NCI-H146 (cell line): ENCODE data around the gene SMG1.
A peak's percentile ranks its signal among the peaks of the same experiment; 100 is the strongest.

Source experiments
- DNase-seq: peaks from one replicate; lab custom pipeline; 2025; lab: John Stamatoyannopoulos, UW

SMG1 gene

GRCh38 chr16:18842565-18842964 is 83.6 kb downstream of the SMG1 start:
- no peak for DNase-seq

DNA sequence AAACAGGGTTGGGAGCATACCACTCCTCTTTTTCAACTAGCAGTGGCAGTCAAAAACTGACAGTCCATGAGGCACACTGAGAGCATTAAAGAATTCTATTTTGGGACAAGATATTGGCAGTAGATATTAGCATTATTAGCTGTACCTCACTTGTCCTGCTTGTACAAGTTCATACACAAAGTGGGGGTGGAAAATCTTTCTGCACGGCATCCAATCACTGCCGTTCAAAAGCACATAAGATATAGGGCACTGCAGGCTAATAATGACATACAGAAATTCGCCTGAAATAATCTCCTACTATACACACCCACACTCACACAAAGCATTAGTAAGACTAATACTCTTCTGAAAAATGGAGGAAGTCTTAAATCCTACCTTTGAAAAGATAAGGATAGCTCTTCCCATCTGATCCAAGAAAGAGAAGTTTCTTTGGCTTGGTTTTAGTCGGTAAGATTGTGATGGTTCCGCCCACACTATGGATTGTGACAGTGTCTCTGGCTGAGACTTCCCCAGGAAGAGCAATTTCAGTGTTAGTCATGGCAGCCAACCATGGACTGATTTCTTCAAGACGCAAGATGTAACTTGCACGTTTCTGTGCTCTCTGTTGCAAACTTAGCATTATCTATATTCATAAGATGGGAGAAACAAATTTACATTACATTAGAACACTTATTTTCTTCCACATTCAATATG is 84.2 kb downstream of the SMG1 start:
- no peak for DNase-seq

DNA sequence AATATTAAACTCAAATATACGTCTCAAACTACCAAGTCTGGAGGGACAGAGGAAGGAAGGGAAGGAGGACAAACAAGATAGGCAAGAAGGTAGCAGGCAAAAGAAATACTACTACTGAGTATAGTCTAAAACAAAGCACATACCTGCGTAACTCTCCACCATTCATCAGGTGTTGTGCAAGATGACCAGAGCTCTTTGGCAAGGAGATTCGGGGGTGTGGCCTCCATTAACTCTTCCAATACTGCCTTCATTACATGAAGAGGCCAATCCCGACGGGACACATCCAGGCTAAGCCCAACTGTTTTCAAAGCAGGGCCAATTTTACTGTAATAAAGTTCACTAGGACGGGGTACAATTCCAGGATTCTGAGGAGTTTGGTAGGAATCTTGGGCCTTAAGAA is 86.7 kb downstream of the SMG1 start:
- no peak for DNase-seq

GRCh38 chr16:18836702-18837101 is 89.5 kb downstream of the SMG1 start:
- no peak for DNase-seq

DNA sequence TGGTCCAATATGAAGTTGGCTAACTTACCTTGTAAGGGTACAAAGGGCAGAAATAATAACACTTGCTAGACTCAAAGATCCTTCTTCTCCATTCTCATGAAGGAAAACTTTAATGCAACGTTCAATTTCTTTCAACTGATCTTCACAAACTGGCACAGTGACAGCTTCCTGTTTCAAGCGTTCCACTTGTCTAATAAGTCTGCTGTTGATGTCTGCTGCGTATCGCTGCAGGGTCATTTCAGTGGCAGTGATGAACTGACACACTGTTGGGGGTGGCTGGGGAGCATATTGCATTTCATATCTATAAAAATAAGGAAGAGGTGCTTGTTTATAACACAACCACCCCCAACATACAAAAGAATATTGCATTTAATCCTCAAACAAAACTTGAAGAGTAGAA is 91.3 kb downstream of the SMG1 start:
- DNase-seq = no peak

GRCh38 chr16:18833707-18834505 is 92.3 kb downstream of the SMG1 start:
- DNase-seq = no peak

DNA sequence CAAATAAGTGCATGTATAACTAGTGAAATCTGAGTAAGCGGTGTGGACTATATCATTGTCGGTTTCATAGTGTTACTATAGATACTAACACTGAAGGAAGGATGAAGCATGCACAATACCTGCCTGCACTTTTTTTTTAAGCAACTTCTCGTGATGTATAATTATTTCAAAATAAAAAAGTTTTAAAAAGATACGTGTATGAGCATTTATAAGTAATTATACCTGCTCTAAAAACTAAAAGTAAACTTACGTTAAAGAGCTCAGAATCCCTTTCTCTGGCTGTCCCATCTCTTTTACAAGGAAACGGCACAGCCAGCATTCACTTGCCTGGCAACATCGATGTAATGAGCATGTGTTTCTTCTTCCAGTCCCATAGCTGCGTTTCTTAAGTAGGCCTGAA is 93.6 kb downstream of the SMG1 start:
- DNase-seq = no peak

GRCh38 chr16:18832006-18832405 is 94.2 kb downstream of the SMG1 start:
- DNase-seq = no peak

GRCh38 chr16:18829251-18829650 is 97.0 kb downstream of the SMG1 start:
- no peak for DNase-seq

GRCh38 chr16:18827890-18828289 is 98.3 kb downstream of the SMG1 start:
- no peak for DNase-seq

DNA sequence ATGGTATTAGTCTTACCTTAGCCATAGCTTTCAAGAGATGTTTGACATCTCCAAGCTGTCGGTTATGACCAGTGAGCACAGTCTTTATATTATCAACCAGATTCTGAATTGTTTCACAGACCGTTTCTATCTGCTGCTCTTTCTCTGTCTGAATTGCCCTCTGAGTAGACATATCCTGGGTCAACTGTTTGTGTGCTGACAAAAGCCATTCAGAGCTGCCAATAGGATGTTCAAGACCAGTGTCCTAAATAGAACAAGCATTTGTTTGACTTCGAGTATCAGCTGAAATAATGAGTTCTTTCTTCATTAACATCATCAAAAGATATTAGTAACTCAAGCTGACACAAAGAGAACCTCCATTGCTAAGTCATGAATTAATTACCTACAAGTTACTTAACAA is 109.9 kb downstream of the SMG1 start:
- no peak for DNase-seq

GRCh38 chr16:18811925-18812324 is 114.3 kb downstream of the SMG1 start:
- no peak for DNase-seq

DNA sequence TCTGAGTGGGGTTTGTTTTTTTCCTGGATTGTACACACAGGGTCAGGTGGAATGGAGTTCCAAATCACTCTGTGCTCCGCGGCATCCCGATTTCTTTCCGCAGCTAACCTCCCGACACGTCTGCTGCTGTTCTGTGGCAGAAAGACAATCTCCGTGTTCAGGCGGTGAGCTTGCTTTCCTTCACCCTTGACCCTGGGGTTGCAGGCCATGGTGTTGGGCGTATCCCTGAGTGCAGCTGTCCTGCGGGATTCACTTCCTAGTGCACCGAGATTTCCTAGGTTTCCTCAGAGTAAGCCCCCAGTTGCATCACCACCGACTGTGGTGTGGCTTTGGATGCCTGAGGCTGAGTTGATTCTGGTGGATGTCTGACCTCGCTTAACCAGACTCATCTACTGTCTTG is 117.0 kb downstream of the SMG1 start:
- no peak for DNase-seq

GRCh38 chr16:18805257-18805773 is 120.9 kb downstream of the SMG1 start:
- no peak for DNase-seq

DNA sequence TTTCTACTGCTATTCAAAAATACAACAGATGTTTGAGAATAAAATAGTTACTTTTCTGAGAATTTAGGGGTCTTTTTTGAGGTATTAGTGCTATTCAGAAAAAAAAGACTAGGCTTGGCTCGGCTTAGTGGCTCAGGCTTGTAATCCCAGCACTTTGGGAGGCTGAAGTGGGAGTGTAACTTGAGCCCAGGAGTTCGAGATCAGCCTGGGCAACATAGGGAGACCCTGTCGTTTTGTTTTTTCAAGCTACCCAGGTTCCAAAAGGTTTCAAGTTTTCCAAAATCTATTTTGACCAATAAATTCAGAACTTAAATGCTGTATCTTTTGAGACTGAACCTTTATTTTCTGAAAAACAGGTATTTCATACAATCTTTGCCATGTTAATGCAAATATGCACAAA is 121.7 kb downstream of the SMG1 start:
- no peak for DNase-seq

GRCh38 chr16:18803569-18804462 is 122.4 kb downstream of the SMG1 start:
- no peak for DNase-seq

GRCh38 chr16:18802767-18803343 is 123.4 kb downstream of the SMG1 start:
- DNase-seq = no peak

- peak; percentile 100 for DNase-seq
Observed at GRCh38 chr16:18801145-18801972, 124.8 kb downstream of the SMG1 start, which contains the start of gene ARL6IP1. ARL6IP1 (minus strand) TSS chr16:18801549; CDS start chr16:18801466, 83 bp downstream.

DNA sequence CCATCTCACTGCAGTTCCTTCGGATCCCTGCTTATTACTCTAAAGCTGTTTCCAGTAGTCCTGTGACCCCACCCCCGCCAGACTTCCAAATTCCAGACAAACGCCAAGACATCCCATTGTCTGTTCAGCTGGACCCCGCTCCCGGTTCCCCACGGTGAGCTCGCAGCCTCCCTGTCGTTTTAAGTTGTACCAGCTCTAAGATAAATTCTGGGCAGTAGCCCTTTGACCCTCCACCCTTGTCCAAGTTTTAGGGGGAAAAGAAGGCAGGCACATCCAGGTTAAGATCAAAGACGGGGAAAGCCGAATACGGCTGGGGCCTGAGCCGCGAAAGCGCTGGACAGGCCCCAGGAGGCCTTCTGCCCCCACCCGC is 125.4 kb downstream of the SMG1 start:
- DNase-seq = peak; percentile 42

GRCh38 chr16:18800293-18800692 is 125.9 kb downstream of the SMG1 start:
- no peak for DNase-seq

- DNase-seq = no peak
Observed at GRCh38 chr16:18799500-18799899, 126.7 kb downstream of the SMG1 start.
